Inflammatory macrophage treated with lipopolysaccharide for 1 hour (primary cell): ENCODE measurements around the gene PCDH17.

Experiments used
- DNase-seq, 2 donors: peaks; one replicate each; pipeline ENCODE4 v3.0.0-alpha.2; 2020 to 2022

The PCDH17 gene, protein sequence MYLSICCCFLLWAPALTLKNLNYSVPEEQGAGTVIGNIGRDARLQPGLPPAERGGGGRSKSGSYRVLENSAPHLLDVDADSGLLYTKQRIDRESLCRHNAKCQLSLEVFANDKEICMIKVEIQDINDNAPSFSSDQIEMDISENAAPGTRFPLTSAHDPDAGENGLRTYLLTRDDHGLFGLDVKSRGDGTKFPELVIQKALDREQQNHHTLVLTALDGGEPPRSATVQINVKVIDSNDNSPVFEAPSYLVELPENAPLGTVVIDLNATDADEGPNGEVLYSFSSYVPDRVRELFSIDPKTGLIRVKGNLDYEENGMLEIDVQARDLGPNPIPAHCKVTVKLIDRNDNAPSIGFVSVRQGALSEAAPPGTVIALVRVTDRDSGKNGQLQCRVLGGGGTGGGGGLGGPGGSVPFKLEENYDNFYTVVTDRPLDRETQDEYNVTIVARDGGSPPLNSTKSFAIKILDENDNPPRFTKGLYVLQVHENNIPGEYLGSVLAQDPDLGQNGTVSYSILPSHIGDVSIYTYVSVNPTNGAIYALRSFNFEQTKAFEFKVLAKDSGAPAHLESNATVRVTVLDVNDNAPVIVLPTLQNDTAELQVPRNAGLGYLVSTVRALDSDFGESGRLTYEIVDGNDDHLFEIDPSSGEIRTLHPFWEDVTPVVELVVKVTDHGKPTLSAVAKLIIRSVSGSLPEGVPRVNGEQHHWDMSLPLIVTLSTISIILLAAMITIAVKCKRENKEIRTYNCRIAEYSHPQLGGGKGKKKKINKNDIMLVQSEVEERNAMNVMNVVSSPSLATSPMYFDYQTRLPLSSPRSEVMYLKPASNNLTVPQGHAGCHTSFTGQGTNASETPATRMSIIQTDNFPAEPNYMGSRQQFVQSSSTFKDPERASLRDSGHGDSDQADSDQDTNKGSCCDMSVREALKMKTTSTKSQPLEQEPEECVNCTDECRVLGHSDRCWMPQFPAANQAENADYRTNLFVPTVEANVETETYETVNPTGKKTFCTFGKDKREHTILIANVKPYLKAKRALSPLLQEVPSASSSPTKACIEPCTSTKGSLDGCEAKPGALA (N-terminal part only)

DNA sequence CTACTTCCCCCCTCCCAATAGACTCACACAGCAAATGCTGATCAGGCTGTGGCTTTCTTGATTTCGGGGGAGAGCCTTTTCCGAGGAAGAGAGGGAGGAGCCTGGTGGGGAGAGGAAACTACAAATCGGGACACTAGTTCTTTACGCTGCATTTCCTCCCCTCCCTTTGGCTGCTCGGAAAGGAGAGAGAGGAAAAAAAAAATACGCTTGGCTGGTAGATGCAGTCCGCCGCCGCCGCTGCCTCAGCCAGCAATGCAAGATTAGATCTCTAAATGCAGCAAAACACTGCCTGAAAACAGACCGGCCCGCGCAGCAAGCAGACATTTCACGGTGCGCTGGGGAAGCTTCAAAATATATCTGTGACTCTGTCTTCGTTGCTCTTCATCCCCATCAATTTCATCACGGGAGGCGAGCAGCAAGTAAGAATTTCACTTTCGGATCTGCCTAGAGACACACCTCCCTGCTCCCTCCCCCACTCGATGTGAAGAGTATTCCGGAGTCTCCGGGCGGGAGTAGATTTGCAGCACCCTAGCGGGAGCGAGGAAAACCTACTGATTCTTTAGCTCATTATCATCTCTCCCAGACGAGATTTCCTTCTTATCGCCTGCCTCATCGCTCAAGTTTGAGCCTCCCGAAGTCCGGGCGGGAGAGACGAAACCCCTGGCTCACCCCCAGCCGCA is at the start of gene PCDH17:
TSS of gene PCDH17 (plus strand) at position 149 of the 680 bp plus-strand sequence. CDS start 803 bp downstream, outside the sequence.
- peak in 1 of 2 donors; percentile 3 for DNase-seq

DNA sequence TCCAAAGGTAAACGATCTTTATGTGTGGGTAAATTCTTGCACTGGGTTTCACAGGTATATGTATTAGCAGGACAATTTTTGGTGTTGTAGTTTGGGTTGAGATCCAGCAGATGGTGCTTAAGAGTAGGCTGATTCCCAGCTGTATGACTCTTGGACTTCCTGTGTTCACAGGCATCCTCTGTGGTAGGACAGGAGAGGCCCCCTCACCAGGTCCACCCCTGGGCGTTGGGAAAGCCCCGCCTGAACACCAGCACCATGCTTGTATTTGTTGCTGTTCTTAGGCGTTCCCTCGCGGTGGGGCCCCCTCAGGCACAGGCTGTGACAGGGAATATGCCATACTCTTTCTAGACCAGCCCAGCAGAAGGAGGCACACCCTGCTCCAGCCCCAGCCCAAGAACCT is 49.5 kb upstream of the PCDH17 start:
- no peak for DNase-seq

DNA sequence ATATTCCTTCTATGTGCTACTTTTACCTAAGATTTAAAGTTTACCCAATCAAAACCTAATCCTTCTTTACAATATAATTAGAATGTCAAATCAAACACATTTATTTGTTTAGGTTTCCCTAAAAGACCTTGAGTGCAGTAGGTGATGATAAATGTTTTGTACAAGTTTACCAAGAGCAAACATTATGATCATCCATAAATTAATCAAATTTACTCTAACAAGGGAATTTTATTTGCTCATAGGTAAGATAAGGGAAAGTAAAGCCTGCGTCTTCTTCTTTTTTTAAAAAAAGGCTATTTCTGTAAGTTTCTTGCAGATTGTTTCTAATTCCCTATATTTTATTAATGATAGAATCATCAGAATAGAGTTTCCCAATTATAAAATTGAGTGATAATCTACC is 48.0 kb upstream of the PCDH17 start:
- no peak for DNase-seq

DNA sequence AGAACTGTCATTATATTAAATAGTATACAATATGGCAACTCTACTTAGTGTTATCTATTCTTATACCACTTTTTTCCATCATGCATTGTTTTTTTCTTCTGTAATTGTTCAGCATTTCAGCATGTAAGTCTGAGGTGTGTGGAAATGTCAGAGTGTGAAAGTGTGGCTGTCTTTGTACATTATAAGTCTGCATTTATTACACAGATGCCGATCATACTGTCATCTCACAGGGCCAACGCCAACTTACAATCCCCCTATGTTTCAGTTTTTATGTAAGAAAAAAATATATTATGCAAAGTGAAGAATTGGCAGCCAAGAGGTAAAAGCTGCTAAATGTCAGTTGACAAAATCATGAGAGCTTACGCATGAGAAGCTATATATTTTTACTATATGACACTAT is 42.9 kb upstream of the PCDH17 start:
- no peak for DNase-seq

DNA sequence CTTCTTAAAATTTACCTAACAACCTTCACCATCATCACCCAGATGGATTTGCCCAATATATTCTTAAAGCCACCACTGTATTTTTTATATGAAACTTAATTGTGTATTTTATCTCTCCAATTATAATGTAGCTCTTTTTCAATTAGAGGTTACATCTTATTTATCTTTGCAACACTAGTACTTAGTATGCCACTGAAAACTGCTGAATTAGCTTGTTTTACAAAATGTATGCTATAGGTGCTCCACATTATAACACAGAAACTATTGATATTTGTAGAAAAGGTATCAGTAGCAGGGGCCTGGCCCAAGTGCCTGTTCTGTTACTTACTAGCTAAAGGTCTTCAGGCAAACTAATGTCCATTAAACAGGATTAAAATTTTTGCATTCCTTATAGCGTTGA is 35.8 kb upstream of the PCDH17 start:
- no peak for DNase-seq

DNA sequence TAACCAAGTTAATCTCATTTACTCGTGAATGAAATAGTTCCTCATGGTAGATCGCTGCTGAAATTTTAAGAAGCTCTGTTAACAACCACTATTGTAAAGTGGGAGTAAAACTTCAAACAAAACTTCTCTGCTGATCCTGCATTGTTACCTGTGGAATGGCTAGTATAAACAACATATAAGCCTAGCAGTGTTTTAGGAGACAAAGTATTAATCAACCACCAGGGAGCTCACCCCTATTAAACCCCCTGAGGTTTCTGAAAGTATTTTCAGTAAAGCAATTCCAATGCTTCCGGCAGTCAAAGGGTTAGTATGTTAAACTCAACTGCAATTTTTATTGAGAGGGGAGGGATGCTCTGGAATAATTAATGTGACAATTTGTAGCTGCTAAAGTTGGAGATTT is 30.0 kb upstream of the PCDH17 start:
- DNase-seq, result no peak

DNA sequence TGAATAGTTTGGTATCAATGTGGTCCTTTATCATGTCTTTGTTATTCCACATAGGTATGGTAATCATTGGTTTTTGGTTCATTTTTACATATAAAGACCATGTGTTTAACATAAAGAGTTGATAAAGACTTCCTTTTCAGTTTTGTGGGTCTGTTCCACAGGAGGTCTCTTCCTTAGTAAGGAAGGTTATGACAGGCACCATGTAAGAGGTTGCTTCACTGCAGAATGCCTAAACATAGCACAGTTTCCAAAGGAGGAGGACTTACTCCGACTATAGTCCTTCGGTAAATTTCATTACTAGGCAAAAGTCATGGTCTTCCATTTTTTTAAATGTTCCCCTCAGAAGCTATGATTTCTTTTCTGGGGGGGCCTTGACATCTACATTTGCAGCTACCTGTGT is 27.1 kb upstream of the PCDH17 start:
- DNase-seq, result no peak

DNA sequence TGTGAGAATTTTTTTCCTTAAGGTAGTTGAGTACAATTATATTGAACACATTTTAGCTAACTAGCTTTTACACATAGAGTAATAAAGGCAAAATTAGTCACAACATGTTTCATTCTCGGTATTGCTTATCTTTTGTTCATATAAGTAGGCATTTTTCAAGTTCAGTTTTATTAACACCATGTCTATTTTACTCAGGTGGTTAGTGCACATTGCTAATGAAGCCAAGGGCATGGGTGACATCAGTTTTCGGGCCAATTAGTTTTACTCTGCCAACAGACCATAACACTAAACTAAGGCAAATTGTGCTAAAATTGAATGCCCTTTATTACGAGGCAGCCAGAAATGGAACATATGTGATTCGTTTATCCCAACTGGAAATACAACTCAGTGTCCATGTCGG is 19.6 kb upstream of the PCDH17 start:
- no peak for DNase-seq

DNA sequence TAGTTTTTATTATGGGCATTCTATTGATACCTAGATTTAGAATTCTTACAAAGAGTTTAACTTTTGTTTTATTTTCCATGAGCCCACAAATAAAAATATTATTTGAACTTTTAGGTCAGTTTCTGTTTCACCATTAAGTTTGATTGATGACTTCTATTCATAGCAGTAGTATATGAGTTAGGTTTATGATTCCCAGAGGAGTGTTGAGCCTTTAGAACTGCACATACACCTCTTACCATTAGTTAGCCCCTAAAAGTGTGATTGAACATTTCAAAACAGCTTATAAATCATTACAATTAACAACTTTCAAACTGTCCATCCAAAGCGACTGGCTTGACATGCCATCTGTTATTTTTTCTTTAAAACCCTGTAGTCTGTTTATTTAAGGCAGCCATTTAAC is 19.0 kb upstream of the PCDH17 start:
- no peak for DNase-seq

DNA sequence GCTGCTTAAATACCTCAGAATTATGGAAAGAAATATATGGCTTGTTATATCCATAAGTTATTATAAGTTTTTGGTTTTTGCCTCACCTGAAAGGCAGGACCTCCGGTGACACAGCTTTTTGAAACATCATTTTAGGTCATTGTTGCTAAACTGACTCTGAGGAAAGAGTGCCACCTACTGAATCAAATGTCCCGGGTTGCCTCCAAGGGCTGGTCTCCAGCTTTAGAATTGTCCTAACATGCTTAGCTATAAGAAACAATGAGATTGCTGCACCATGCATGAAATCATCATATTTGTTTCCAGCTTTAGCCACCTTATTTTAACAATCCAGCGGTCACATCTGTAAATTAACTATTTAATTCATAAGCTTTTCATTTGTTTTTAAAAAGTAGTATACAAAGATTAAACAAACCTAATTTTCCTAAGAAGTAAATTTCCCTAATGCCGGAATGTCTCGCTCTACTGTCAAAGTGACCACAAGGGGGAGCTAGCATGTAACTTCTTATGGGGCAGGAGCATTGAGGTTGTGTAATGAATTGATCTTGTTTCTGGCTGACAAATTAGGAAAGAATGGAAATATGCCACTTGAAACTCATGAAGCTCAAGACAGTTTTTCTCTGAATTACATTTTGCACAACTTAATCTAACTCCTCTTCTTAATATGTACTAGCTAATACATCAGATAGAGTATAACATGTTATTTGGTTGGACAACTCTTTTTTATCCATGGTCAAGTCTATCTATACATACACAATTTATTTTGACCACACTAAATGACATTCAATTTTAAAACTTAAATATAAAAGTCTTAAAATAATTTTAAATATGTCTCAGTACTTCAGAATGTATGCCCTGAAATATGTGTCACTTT is 6.7 kb upstream of the PCDH17 start:
- DNase-seq, result peak; percentile 51 to 82

DNA sequence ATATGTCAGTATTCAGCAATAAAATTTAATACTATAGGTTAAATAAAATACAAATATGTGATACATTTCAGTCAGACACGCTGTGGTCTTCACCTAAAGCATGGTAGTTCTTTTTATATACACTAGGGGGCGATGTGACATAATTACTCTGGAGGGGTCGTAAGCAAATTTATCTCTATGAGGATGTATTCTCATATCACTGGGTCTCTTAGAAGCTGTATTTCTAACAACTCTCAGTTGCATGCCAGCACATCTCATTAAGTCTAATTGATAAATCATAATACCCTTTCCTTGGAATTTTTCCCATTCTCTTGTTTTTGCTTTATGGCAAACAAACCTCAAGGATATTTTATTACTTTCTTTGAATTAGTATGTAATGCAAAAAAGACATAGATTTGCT is 3.9 kb upstream of the PCDH17 start:
- DNase-seq, result peak; percentile 11 to 40

DNA sequence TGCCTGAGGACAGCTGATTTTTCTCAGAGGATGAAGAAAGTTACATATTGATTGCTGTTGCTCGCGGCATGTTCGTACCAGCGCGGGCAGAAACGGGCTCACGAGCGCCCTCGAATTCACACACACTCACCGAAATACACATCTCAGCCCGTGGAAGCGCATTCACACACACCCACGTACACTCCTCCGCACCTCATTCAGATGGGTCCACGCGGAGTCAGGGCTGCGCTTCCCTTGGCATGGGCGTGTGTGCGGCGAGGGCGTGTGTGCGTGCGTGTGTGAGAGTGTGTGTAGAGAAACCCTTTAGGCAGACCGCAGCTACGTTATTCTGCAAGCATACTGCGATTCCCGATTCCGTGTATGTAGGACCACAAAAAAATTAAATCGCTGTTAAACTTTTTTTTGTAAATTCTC is 2.1 kb upstream of the PCDH17 start:
- DNase-seq, result no peak

DNA sequence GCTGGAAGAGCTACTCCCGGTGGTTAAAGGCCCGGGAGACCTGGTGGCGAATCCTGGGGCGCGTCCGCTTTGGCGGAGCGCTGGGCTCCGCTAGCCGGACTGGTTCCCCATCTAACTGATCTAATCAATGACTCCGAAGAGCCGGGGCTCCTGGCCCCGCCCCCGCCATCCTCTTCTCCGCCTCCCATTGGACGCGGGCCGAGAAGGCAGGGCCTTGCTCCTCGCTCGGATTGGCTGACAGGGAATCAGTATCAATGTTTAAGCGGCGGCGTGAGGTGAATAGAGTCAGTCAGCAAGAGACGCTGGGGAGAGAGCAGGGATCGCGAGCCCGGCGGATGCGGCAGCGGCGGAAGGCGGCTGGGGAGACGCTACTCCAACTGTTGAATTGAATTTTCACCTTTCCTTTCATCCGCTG is 1.7 kb upstream of the PCDH17 start:
- peak; percentile 12 to 18 for DNase-seq

DNA sequence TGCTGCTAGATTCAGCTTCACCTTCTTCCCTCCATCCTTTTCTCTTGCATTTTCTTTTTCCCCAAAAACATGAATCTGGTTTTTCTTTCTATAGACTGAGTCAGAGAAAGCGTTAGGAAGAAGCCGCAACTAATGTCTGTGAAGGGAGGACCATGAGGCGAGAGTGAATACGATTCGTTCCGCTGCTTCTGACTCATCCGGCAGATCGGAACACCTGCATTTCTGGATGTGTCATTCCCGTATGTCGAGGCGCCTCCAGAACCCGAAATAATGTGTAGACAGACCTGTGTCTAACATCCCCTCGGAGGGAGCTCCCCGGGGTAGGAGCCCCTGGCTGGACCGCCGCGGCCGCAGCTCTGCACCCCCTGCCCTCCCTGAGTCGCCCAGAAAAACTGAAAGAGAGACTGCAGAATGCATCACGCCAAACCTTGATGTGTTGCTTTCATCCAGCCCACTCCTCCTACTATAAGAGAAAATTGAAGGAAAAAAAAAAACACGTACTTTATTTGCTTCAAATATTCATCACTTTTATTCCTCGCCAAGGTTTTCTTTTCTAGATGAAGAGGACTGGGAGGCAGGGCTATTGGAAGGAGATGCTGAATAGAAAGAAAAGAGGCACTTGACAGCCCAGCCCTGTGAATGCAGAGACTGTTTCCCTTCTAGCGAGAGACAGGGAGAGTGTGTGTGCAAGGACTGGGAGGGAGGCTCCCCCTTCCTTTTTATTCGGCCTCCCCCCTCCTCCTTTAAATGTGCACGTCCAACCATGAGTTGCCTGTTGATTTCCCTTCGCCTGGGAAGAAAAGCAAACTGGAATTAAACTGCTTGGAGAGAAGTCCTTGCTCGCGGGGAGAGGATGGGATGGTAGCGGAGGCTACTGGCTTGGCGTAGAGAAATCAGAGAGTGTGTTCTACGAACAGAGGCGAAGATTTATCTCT is 616 bp upstream of the PCDH17 start:
- no peak for DNase-seq

DNA sequence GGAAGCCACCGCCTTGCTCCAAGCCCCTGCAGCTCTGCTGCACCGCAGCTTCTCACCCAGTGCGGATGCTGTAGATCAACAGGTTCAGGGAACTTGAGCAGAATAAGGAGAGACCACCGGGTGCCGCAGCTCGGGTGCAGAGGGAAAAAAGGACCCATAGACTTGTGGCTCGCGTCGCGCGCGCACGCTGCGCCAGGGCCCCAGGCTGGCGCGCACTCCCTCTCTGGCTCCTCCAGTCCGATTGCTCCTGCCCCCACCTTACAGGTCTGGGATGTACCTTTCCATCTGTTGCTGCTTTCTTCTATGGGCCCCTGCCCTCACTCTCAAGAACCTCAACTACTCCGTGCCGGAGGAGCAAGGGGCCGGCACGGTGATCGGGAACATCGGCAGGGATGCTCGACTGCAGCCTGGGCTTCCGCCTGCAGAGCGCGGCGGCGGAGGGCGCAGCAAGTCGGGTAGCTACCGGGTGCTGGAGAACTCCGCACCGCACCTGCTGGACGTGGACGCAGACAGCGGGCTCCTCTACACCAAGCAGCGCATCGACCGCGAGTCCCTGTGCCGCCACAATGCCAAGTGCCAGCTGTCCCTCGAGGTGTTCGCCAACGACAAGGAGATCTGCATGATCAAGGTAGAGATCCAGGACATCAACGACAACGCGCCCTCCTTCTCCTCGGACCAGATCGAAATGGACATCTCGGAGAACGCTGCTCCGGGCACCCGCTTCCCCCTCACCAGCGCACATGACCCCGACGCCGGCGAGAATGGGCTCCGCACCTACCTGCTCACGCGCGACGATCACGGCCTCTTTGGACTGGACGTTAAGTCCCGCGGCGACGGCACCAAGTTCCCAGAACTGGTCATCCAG is 964 bp downstream of the PCDH17 start:
- DNase-seq, result no peak

DNA sequence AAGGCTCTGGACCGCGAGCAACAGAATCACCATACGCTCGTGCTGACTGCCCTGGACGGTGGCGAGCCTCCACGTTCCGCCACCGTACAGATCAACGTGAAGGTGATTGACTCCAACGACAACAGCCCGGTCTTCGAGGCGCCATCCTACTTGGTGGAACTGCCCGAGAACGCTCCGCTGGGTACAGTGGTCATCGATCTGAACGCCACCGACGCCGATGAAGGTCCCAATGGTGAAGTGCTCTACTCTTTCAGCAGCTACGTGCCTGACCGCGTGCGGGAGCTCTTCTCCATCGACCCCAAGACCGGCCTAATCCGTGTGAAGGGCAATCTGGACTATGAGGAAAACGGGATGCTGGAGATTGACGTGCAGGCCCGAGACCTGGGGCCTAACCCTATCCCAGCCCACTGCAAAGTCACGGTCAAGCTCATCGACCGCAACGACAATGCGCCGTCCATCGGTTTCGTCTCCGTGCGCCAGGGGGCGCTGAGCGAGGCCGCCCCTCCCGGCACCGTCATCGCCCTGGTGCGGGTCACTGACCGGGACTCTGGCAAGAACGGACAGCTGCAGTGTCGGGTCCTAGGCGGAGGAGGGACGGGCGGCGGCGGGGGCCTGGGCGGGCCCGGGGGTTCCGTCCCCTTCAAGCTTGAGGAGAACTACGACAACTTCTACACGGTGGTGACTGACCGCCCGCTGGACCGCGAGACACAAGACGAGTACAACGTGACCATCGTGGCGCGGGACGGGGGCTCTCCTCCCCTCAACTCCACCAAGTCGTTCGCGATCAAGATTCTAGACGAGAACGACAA is 1.8 kb downstream of the PCDH17 start:
- DNase-seq, result no peak

DNA sequence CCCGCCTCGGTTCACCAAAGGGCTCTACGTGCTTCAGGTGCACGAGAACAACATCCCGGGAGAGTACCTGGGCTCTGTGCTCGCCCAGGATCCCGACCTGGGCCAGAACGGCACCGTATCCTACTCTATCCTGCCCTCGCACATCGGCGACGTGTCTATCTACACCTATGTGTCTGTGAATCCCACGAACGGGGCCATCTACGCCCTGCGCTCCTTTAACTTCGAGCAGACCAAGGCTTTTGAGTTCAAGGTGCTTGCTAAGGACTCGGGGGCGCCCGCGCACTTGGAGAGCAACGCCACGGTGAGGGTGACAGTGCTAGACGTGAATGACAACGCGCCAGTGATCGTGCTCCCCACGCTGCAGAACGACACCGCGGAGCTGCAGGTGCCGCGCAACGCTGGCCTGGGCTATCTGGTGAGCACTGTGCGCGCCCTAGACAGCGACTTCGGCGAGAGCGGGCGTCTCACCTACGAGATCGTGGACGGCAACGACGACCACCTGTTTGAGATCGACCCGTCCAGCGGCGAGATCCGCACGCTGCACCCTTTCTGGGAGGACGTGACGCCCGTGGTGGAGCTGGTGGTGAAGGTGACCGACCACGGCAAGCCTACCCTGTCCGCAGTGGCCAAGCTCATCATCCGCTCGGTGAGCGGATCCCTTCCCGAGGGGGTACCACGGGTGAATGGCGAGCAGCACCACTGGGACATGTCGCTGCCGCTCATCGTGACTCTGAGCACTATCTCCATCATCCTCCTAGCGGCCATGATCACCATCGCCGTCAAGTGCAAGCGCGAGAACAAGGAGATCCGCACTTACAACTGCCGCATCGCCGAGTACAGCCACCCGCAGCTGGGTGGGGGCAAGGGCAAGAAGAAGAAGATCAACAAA is 2.6 kb downstream of the PCDH17 start:
- no peak for DNase-seq

DNA sequence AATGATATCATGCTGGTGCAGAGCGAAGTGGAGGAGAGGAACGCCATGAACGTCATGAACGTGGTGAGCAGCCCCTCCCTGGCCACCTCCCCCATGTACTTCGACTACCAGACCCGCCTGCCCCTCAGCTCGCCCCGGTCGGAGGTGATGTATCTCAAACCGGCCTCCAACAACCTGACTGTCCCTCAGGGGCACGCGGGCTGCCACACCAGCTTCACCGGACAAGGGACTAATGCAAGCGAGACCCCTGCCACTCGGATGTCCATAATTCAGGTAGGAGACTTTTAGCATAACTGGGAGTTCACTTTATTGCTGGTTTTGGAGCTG is 3.3 kb downstream of the PCDH17 start:
- no peak for DNase-seq
